Endothelial cell of umbilical vein (primary cell): ENCODE data around the gene ROBO4. TPM values are rescaled to one million over a fixed set of nuclear protein-coding genes. Genes with fewer than 3 reads are reported as not detected.

Experiments
- BruUV-seq: library from RNA; stranded (reverse); fragments of 400-500 nt; replicated peaks from 2 replicates; lab custom pipeline; 2021; lab: Mats Ljungman, UMichigan
- CTCF ChIA-PET: fragments of 300-600, 350-600 bp; sonication (Branson Sonifier 250); formaldehyde crosslinking; loops from one replicate; lab custom pipeline; 2021; ENCODE audit warnings: antibody characterized with exemption, inconsistent platforms; lab: Charles Lee
- POLR2A ChIA-PET: fragments of 300-600, 350-600 bp; sonication (Branson Sonifier 250); formaldehyde crosslinking; loops from one replicate; lab custom pipeline; 2021; ENCODE audit warnings: antibody characterized with exemption, inconsistent platforms; lab: Charles Lee
- DNase-seq: peaks from one replicate; pipeline ENCODE4 v3.0.0-alpha.2; 2011; ENCODE audit warnings: low read depth, low spot score
- FAIRE-seq: peaks from 2 replicates; lab custom pipeline; 2011; peaks lifted over from hg19 to GRCh38; lab: Jason Lieb, UNC
- H2AFZ ChIP-seq: 2 replicates; pipeline ENCODE4 v1.6.0; 2012; ENCODE audit warnings: low read depth, low read length, control low read depth, inconsistent platforms
- H3K27ac ChIP-seq: 2 replicates; pipeline ENCODE4 v1.5.1; 2011; ENCODE audit warnings: low read depth, mild to moderate bottlenecking, control low read depth, low read length, moderate library complexity; ENCODE audit not compliant: insufficient read depth
- H3K27me3 ChIP-seq, 2 experiments: 2 replicates each; pipeline versions ENCODE4 v1.6.0 to v1.6.1; 2011; ENCODE audit warnings: low read length in 2 of 2, mixed read lengths in 1 of 2; ENCODE audit not compliant: control insufficient read depth in 2 of 2, insufficient read depth in 2 of 2
- H3K36me3 ChIP-seq, 2 experiments: 2 replicates in 1 of 2; 3 replicates in 1 of 2; pipeline ENCODE4 v1.5.1; 2011; ENCODE audit warnings: low read length in 2 of 2, mild to moderate bottlenecking in 1 of 2, moderate library complexity in 1 of 2; ENCODE audit not compliant: control insufficient read depth in 2 of 2, insufficient read depth in 2 of 2; ENCODE audit errors: extremely low read depth in 1 of 2
- H3K4me1 ChIP-seq: 3 replicates; pipeline ENCODE4 v1.5.1; 2011; ENCODE audit warnings: mild to moderate bottlenecking, low read length; ENCODE audit not compliant: control insufficient read depth, insufficient read depth; ENCODE audit errors: extremely low read depth
- H3K4me2 ChIP-seq: 2 replicates; pipeline ENCODE4 v1.6.1; 2011; ENCODE audit warnings: low read length, control low read depth, mixed read lengths; ENCODE audit not compliant: insufficient read depth
- H3K4me3 ChIP-seq, 3 experiments: fragments of 200-600 bp in 1 of 3; sonication (generic), shearing (Covaris generic) in 1 of 3; replicated peaks in 1 of 3; 2 replicates each; pipeline ENCODE4 v1.5.1; 2011 to 2016; ENCODE audit warnings: control low read depth in 3 of 3, low read length in 3 of 3, mild to moderate bottlenecking in 2 of 3, inconsistent platforms in 1 of 3, low read depth in 1 of 3, moderate library complexity in 1 of 3; ENCODE audit not compliant: insufficient read depth in 1 of 3
- H3K79me2 ChIP-seq: 2 replicates; pipeline ENCODE4 v1.6.0; 2012; ENCODE audit warnings: low read length, inconsistent platforms; ENCODE audit not compliant: control insufficient read depth, insufficient read depth
- H3K9ac ChIP-seq: replicated peaks from 2 replicates; pipeline ENCODE3; 2011; ENCODE audit warnings: low read length, control low read depth; ENCODE audit not compliant: insufficient read depth; ENCODE audit errors: extremely low read depth
- H3K9me1 ChIP-seq: replicated peaks from 3 replicates; pipeline ENCODE4 v1.6.0; 2011; ENCODE audit warnings: mild to moderate bottlenecking, low read length; ENCODE audit not compliant: control insufficient read depth, insufficient read depth; ENCODE audit errors: extremely low read depth
- H3K9me3 ChIP-seq: replicated peaks from 2 replicates; pipeline ENCODE4 v1.5.1; 2012; ENCODE audit warnings: low read length, inconsistent platforms; ENCODE audit not compliant: control insufficient read depth, insufficient read depth
- H4K20me1 ChIP-seq: replicated peaks from 2 replicates; pipeline ENCODE3; 2011; ENCODE audit warnings: mild to moderate bottlenecking, low read length; ENCODE audit not compliant: control insufficient read depth, insufficient read depth; ENCODE audit errors: extremely low read depth
- CTCF ChIP-seq, 2 donors: IDR thresholded peaks; 1 replicate in 1 of 2; 2 replicates in 1 of 2; pipeline ENCODE4 v1.5.1; 2011; ENCODE audit warnings: low read length in 2 of 2, mild to moderate bottlenecking in 2 of 2, moderate library complexity in 2 of 2, control low read depth in 1 of 2, inconsistent platforms in 1 of 2, low read depth in 1 of 2; ENCODE audit not compliant: insufficient read depth in 1 of 2; ENCODE audit errors: extremely low read depth in 1 of 2
- POLR2A ChIP-seq: IDR thresholded peaks from 2 replicates; pipeline ENCODE4 v1.6.1; 2012; ENCODE audit warnings: low read depth, mild to moderate bottlenecking, control low read depth, low read length
- dilution Hi-C: fragments of 300-500 bp; cut with MboI; formaldehyde crosslinking; loops from one replicate; pipeline ENCODE4 v1.15.0; 2019; ENCODE audit warnings: low sequenced_read_pairs; ENCODE audit not compliant: extremely low pct_ligation_motif_present
- intact Hi-C: fragments of 100-400 bp; cut with micrococcal nuclease; formaldehyde crosslinking; loops from one replicate; pipeline ENCODE4 v1.10.0; 2022
- polyA plus RNA-seq, 4 experiments: library from polyadenylated mRNA; depleted of rRNA in 3 of 4; stranded (reverse) in 3 of 4; unstranded in 1 of 4; fragments of >200 nt; gene quantifications; 2 replicates each; pipeline versions ENCODE4 v1.2.1 to v1.2.3, GENCODE V29; 2011 to 2012; ENCODE audit warnings: missing spikeins in 1 of 4
- total RNA-seq: library from RNA; stranded (reverse); gene quantifications from 2 replicates; pipeline ENCODE4 v1.2.3, GENCODE V29; 2021

The ROBO4 gene
- total and polyA plus RNA-seq, 2 donors (not counting 3 experiments of a cell fraction or from before 2014, with no cell fraction given) = 260 to 474 TPM

GRCh38 chr11:124893781-124894401, 3.8 kb downstream of the ROBO4 start:
- peak overlapping the region; percentile 29 for H3K27ac ChIP-seq
- peaks cover 83% of the 10 kb centered on the region for H3K79me2 ChIP-seq
- peaks cover 72% of the 10 kb centered on the region for H3K4me1 ChIP-seq
- TF ChIP-seq POLR2A (peak; percentile 53), CTCF (IDR thresholded peaks at IDR 0.05; ENCODE audit: extremely low read depth in 1 of 2, insufficient read depth in 1 of 2, low read depth in 1 of 2, low read length in 2 of 2) (no peak)
- no TSS peak for BruUV-seq
- ChIA-PET POLR2A (interaction anchor here (1.0 to 4.0 kb wide), 2 partner anchors 11 to 60 kb away, joined by 3 to 23 read pairs; partner anchors contain the start of gene CCDC15), CTCF (interaction anchor here (1.1 to 3.2 kb wide), 3 partner anchors 10 to 17 kb away, joined by 3 to 13 read pairs (median 6); no protein-coding TSS in a partner anchor)
- H2AFZ ChIP-seq = no peak overlapping the region
- H3K9me3 ChIP-seq = no peaks in the 10 kb centered on the region
- intact Hi-C loops = loop anchor here (10.0 kb wide), 1 partner anchor 701 kb away; the partner anchor contains the start of gene STT3A
- peaks cover 47 to 51% of the 10 kb centered on the region in 2 experiments for H3K36me3 ChIP-seq
- H3K9ac ChIP-seq = no peak overlapping the region
- dilution Hi-C loops = no loop called here
- H3K27me3 ChIP-seq = no peaks in the 10 kb centered on the region
- H3K4me2 ChIP-seq = peak overlapping the region; percentile 78
- no peak for FAIRE-seq
- peak overlapping the region in 2 of 3 experiments; percentile 6 to 23 for H3K4me3 ChIP-seq
- no peaks in the 10 kb centered on the region for H3K9me1 ChIP-seq
- DNase-seq = no peak
- no peaks in the 10 kb centered on the region for H4K20me1 ChIP-seq
